HG02970 (cell line): ENCODE measurements around the gene GAS7.

Experiments
- ATAC-seq: cut with Tn5 transposase; IDR thresholded peaks from one replicate; pipeline ENCODE4 v1.9.1; 2021; ENCODE audit warnings: mild to moderate bottlenecking, moderate library complexity, moderate number of reproducible peaks; ENCODE audit not compliant: unreplicated experiment, low FRiP score

Gene GAS7

GRCh38 chr17:10082795-10083194 is 115.6 kb downstream of the GAS7 start:
- ATAC-seq = no peak

DNA sequence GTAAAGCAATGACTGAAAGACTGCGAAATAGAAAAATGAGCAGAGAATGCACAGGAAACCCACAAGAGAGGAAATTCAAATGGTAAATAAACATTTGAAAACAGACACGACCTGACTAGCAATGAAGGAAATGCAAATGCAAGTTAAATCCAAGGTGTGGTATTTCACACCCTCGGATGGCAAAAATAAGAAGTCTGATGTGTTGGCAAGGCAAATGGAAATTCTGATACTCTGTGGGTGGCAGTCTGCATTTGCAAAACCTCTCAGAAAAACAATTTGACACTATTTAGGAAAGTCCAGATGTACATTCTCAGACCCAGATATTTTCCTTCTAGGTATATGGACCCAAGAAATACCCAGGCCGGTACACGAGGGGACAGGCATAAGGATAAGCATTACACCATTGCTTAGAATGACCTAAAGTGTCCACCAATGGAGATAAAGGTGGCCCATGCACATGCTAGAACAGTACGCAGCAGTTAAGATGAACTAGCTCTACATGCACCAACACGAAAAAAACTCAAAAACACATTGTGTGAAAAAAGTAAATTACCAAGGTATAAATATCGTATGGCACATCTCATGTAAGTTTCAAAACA is 116.7 kb downstream of the GAS7 start:
- ATAC-seq = no peak

DNA sequence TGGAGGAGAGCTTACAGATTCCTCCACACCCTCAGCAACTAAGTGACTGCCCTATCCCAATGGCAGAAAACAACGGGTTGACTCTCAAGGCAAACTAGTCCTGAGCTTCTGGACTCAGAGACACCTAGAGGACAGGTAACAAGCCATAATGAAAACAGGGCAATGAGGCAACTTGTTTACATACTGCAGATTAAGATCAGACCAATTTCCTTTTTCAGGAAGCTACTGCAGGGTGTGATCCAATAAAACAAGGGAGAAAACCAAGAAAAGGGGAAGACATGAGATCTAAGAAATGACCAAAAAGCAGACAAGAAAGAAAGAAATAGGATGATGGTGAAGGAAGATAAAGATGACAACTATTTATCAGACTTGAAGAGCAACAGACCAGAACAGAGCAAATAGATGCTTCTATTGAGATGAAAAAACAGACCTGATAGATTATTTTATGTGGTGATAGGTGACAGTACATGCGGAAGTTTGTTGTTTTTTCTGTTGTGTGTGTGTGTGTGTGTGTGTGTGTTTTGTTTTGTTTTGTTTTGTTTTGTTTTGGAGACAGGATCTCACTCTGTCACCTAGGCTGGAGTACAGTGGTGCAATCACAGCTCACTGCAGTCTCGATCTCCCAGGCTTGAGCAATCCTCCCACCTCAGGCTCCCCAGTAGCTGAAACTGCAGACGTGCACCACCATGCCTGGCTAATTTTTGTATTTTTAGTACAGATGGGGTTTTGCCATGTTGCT is 120.7 kb downstream of the GAS7 start:
- no peak for ATAC-seq

DNA sequence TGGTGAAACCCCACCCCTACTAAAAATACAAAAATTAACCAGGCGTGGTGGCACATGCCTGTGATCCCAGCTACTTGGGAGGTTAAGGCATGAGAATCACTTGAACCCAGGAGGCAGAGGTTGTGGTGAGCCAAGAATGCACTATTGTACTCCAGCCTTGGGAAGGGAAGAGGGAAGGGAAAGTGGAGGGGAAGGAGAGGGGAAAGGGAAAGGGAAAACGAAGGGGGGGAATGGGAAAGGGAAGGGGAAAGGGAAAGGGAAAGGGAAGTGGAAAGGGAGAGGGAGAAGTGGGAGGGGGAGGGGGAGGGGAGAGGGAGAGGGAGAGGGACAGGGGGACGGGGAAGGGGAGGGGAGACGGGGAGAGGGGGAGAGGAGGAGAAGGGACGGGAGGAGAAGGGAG is 122.5 kb downstream of the GAS7 start:
- ATAC-seq = no peak

DNA sequence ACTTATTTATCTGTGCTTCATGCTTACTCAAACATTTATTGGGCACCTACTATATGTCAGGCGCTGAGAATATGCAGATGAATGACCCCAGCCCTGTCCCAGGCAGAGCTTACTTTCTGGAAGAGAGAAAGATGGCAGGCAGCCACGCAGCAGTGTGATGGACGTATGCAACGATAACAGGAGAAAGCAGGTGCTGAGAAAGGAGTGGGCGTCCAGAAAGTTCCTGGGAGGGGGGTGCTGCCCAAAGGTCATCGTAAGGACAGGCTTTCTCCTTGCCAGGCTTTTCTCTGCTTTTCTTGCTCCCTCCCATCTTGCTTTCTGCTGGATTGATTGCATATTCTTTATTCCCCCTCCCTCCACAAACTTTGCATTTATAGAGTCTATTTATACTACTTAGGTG is 124.5 kb downstream of the GAS7 start:
- no peak for ATAC-seq

DNA sequence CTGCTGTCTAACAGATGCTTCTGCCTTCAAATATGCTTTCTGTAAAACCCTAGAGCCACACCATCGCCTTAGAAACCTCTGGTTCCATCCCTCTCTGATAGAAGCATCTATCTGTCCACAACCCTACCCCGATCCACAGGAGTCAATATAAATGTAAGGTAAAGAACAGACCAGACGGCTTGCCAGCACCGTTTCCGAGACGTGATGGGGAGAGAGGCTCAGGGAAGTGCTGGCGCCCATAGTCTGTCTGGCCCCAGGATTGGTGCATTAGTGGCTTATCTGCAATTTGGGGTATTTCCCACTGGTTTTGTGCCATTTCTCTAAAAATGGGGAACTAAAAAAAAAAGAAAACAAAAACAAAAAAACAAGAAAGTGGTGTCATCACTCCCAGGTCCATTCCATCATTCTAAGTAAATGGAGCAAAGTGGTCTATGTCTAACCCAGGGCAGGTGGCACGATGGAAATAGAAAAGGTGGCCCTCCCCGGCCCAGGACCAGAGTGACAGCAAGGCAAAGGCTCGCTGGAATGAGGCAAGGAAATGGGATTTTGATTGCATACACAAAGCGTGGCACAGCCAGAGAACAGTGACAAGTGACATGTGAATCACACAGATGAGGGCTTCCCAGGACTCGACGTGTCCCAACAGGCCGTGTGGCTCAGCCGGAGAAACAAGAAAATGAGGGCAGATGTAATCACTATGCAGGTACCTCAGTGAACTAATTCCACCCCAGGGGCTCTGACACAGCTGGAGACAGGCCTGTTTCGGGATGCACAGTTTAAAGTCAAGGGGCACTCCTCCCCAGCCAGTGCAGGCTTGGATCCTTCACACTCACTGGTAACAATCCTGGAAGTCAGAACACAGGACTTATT is 125.6 kb downstream of the GAS7 start:
- no peak for ATAC-seq

GRCh38 chr17:10072086-10072485 is 126.3 kb downstream of the GAS7 start:
- no peak for ATAC-seq

DNA sequence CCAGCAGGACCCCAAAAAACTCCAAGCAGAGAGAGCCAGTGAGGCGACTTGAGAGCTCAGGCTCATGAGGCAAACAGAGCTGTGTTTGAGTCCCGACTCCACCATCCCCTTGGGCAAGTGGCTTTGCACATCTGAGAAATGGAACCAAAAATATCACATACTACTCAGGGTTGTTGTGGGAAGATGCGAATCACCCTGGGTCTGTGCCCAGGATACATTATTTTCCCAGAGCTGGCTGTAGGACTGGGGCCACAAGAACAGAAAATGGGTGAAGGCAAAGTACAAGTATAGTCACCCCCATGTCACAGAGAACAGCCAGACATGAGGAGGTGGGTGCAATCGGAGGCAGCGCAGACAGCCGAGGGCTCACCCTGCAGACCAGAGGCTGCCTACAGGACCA is 127.3 kb downstream of the GAS7 start:
- ATAC-seq = no peak

DNA sequence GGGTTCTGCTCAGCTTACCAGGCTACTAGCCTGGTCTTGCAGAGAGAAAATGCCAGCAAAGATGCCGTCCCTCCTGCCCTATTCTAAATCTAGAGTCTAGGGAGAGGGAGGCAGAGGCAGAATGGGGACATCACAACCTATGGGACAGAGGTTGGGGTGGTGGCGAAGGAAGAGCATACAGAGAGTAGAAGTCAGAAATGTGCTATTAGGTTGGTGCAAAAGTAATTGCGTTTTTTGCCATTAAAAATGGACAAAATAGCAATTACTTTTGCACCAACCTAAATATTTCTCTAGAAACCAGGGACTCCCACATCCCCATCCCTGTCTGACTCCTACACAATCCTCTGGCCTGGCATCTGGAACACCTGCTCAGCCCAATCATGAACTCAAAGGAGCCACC is 127.7 kb downstream of the GAS7 start:
- no peak for ATAC-seq

DNA sequence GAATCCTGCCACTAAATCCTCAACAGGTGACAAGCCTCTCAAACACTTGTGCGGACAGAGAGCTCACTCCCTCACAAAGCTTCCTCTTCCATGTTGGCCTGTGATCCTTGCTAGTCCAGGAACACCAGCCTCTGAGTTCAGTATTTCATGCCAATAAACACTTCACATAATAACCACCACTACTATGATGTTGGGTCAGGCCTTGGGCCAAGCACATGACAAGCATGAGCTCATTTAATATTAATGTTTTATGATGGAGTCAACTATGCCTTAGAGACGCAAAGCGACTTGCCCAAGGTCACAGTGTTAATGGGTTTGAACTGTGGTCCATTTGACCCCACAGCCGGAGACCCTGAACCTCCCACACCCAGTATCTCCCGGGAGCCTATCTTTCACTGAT is 129.1 kb downstream of the GAS7 start:
- ATAC-seq = no peak

GRCh38 chr17:10067446-10068143 is 130.8 kb downstream of the GAS7 start:
- ATAC-seq = no peak

- ATAC-seq = no peak
These were observed 133.9 kb downstream of the GAS7 start for GRCh38 chr17:10064536-10064935.

DNA sequence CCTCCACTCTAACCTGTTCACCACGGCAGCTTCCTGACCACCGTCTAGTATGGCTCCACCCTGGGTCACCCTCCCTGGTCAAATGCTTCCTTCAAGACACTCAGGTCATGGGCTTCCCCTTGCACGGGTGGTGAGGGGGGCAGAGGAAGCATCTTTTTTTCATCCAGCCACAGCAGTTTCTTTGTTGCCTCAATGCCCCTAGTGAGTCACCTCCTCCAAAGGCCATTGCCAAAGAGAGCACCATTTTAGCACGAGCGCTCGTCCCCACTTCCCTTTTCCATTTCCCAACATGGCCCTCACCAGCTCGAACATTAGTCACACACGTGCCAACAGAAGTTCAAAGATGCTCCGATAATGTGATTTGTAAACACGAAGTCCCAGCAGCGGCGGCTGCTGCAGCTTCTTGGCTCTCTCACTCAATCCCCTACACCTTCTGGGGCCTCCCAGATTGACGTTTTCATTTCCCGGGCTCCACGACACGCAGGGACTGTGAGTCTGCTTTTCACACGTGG is 134.6 kb downstream of the GAS7 start:
- no peak for ATAC-seq

GRCh38 chr17:10062691-10063385 is 135.6 kb downstream of the GAS7 start:
- ATAC-seq = no peak

GRCh38 chr17:10061111-10061845 is 137.1 kb downstream of the GAS7 start:
- no peak for ATAC-seq

GRCh38 chr17:10060526-10060925 is 137.9 kb downstream of the GAS7 start:
- no peak for ATAC-seq

DNA sequence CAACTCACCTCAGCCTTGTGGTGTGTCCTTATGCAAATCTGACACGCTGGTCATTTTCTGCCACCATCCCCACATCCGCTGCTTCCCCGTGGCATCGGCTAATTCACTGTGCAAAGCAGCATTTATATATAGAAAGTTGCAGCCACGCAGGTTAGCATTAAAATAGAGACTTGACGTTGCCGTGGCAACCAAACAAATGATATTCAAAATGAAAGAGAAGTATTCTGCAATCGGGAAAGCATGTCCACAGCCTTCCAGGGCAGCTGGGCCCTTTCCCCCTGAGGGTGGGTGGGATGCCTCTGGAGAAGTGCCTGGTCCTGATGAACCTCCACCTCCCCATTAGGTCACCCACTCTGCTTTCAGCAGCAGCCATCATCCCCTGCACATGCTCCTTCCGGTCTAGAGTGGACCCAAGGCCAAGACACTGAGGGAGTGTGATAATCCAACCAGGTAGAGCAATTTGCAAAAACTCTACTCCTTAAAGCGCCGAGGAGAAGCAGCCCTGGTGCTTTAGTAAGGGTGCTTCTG is 138.7 kb downstream of the GAS7 start:
- ATAC-seq = peak; percentile 63

DNA sequence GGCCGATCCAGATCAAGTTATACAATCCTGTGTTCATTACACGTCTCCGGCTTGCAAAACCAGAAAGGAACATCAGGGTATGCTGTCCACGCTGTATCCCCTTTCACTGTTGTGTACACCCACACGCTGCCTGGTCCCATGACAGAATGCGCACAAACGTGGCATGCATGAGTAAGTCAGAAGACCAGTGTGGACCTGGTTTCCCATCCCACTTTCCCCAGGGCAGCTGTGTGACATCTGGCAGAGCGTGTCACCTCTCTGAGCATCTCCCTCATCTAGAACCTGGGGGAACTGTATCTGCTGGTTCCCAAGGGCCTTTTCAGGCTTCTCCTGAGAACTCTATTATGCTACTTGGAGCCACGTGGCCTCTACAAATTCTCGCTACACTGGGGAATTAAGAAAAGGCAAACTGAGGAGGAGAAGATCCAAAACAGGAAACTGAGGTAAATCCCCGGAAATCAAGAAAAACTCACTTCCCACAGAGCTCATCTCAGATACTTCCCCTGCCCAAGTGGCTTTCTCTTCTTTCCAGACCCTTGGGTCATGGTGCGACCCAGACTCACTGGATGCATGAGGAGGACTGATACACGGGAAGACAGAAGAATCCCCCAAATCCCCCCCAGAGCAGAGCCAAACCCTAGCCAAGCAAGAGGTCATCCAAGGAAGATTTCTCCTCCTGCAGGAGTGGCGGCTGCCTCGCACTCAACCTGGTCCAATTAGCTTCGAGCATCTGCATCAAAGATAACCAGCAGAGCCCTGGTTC is 139.3 kb downstream of the GAS7 start:
- ATAC-seq = no peak
